HT-29 (cell line): ENCODE results near the gene IL6. TPM values are rescaled to one million over a fixed set of nuclear protein-coding genes. Genes with fewer than 3 reads are reported as not detected.
"Not testable (repeated sequence)": the region's sequence is repeated elsewhere in the genome, so short reads cannot be mapped to it uniquely, and the experiment has no call there.

Experiments
- DNase-seq: peaks from one replicate; pipeline ENCODE4 v3.0.0-alpha.2; 2015; ENCODE audit warnings: low spot score
- total RNA-seq: library from RNA; depleted of rRNA; stranded (reverse); fragments of >200 nt; shearing (Covaris generic); gene quantifications from 2 replicates; pipeline ENCODE4 v1.2.3, GENCODE V29; 2014; rRNA removed

Gene IL6
- not detected in 2 replicates for total RNA-seq

DNA sequence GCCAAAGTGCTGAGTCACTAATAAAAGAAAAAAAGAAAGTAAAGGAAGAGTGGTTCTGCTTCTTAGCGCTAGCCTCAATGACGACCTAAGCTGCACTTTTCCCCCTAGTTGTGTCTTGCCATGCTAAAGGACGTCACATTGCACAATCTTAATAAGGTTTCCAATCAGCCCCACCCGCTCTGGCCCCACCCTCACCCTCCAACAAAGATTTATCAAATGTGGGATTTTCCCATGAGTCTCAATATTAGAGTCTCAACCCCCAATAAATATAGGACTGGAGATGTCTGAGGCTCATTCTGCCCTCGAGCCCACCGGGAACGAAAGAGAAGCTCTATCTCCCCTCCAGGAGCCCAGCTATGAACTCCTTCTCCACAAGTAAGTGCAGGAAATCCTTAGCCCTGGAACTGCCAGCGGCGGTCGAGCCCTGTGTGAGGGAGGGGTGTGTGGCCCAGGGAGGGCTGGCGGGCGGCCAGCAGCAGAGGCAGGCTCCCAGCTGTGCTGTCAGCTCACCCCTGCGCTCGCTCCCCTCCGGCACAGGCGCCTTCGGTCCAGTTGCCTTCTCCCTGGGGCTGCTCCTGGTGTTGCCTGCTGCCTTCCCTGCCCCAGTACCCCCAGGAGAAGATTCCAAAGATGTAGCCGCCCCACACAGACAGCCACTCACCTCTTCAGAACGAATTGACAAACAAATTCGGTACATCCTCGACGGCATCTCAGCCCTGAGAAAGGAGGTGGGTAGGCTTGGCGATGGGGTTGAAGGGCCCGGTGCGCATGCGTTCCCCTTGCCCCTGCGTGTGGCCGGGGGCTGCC, at the start of gene IL6:
IL6 (plus strand) TSS at position 294 of the 807 bp plus-strand sequence; CDS start at position 357, 63 bp downstream.
- no peak for DNase-seq

DNA sequence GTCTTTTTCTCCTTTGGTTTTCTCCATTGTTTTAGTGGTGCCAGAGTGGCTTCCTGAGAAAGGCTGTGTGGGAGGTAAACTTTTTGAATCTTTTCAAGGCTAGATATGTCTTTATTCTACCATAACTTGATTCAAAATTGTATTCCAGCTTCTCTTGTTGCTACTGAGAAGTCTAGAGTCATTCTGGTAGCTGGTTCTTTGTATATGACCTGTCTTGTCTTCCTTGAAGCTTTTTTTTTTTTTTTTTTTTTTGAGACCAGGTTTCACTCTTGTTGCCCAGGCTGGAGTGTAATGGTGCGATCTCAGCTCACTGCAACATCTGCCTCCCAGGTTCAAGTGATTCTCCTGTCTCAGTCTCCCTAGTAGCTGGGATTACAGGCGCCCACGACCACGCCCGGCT, 49.7 kb upstream of the IL6 start:
- DNase-seq: not testable (repeated sequence)

DNA sequence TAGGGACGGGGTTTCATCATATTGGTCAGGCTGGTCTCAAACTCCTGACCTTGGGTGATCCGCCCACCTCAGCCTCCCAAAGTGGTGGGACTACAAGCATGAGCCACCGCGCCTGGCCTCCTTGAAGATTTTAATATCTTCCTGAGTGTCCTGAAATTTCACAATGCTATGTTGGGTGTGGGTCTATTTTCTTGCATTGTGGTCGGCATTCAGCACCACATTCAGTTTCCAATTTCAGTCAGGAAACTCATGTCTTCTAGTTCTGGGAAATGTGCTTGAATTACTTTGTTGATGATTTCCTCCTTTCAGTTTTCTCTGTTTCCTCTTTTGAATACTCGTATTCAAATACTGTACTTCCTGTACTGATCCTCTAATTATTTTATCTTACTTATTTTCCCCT, 49.3 kb upstream of the IL6 start:
- DNase-seq: no peak

DNA sequence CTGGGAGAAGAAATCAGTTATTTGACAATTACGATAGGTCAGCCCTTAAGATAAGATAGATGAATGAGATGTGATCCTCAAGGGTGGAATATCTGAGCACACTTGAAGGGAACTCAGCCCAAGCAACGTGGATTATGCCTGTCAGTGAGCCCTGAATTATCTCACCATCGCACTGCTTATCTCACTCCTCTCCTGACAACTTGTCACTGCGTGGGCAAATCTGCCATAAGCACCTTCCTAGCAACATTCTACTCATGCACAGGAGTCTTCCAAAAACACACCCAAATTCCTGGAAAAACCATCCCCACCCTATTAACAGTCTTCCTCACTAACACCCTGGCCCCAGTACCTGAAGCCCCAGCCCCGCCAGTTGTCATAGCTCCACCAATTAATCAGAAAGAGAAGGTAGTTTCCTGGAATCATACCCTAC, 46.5 kb upstream of the IL6 start:
- DNase-seq: no peak

DNA sequence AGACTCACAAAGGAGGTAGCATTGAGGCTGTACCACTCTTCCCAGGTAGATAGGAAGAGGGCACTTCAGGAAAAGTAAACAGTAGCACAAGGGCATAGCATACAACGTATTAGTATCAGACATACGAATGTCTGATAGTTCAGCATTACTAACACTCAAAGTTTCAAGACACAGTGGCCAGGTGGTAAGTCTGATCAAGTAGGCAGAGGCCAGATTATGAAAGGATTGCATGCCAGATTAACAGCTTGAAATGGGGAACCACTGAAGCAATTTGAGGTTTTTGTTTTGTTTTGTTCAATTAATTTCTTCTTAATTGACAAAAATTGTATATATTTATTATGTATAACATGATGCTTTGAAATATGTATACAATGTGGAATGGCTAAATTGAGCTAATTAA, 45.7 kb upstream of the IL6 start:
- no peak for DNase-seq

DNA sequence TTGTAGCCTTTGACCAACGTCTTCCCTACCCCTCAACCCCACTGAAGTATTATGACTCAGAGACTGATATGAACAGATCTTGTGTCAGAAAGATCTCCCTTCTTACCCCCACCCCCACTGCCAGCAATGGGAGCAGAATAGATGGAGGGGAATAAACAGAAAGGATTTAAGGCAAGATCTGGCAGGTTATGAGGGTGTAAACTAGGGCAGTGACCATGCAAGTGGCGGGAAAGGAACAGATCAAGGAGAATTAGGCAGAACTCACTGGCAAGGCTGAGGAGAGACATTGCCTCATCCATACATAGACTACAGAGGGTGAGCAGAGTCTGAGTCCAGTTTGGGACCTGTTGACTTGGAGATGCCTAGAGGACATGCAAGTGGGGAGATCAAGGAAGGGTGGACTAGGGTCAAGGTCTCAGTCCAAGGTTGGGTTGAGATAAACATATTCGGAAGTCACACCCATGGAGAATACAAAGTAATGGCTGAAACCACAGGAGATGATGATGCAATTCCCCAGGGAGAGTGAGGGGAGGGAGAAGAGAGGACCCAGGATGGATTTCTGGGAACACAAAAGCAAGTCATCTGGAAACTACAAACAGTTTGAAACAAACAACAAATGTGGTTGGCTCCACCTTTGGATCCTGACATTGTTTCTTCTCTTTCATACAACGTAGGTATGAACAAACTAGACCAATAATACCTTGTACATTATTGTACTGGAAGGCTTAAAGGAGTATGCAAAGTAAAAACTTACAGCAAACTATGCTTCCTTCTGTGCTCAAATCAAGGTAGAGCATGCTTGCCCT, 44.9 kb upstream of the IL6 start:
- no peak for DNase-seq

DNA sequence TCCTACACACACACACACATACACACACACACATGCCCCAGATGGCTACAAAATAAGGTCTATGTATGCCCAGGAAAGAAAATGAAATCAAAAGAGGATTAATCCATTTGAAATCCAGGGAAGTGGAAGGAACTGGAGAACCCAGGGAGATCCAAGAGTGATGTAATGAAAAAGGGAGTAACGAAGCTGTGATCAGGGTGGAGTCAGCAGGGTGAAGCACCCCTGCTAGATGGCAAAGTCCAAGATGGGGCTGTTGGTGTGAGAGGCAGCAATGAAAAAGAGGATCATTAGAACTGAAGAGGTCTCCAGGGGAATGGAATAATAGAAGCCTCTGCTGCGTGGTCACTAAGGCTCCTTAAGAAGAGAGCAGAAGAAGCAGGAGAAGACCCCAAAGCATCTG, 43.6 kb upstream of the IL6 start:
- DNase-seq: peak; percentile 12

DNA sequence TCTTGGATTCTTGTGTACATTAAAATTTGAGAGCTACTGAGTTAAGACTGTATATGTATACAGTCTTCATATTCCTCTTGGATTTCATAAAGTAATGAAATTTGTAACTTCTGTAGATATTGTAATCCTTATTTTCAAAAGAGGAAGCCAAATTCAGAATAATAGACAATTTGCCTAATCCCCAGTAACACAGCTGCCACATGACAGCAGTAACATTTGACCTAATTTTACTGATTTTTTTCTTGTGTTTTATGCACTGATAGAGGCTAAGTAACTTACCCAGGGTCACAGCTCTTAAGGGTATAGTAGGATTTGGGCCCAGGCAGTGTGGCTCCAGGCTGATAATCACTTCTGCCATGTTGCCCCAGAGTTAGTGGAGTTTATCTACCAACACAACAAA, 40.4 kb upstream of the IL6 start:
- no peak for DNase-seq

DNA sequence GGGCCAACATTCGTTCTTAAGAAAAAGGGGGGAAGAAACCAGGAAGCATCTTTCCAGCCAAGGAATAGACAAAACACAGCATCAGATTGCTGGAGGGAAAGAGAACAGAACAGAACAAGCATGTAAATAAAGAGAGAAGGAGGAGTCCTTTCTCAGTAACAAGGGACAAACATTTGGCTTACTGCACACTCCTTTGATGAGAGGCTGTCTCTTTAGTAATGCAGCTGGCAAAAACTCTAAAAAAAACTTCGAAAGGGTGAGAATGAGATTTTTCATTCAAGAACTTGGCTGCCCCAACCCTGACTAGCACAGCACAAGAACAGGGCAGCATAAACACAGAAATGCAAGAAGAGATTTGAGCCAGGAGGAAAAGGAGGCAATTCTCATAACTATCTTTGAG, 38.9 kb upstream of the IL6 start:
- no peak for DNase-seq

DNA sequence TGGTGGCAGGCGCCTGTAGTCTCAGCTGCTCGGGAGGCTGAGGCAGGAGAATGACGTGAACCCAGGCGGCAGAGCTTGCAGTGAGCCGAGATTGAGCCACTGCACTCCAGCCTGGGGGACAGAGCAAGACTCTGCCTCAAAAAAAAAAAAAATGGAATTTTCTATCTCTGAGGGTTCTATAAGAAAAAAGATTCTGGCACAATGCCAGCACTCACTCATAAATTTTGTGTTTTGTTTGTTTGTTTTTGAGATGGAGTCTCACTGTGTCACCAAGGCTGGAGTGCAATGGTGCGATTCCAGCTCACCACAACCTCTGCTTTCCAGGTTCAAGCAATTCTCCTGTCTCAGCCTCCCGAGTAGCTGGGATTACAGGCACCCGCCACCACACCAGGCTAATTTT, 38.1 kb upstream of the IL6 start:
- DNase-seq: not testable (repeated sequence)

DNA sequence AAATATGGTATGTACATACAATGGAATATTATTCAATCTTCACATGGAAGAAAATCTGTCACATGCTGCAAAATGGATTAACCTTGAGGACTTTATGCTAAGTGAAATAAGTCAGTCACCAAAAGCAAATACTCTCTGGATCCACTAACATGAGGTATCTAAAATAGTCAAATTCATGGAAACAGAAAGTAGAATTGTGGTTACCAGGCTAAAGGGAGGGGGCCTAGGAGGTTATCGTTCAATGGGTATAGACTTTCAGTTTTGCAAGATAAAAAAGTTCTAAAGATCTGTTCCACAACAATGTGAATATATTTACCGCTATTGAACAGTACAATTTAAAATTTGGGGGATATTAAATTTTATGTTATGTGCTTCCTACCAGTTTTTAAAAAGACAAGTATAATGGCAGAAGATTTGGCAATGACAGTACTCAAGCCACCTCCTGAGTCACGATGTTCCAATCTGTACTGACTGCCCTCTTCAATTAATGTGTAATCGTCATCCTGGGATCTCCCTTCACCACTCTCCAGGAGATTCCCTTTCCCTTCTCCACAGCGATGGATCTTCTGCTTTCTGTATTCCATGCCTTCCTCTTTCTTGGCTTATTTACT, 32.3 kb upstream of the IL6 start:
- no peak for DNase-seq

DNA sequence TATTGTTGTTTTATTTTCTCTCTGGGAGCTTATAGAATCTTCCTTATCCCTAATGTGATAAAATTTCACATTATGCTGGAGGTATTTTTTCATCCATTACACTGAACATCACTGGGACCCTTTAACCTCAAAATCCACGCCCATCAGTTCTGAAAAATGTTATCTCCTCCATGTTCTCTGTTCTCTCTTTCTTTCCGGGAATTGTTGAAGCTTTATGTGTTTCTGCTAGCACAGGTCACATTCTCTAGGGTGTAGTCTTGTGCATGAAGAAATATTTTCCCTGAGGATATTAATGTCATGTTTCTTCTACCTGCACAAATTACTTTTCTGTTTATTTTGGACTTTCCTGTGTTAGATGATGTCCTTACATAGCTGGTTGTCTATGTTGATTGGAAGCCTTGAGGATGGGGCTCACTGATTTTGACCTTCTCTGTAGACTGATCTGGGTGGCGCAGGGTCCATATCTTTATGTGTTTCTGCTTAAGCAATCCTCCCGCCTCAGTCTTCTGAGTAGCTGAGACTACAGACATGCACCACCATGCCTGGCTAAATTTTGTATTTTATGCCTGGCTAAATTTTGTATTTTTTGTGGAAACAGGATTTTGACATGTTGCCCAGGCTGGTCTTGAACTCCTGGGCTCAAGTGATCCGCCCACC, 31.4 kb upstream of the IL6 start:
- DNase-seq: no peak

DNA sequence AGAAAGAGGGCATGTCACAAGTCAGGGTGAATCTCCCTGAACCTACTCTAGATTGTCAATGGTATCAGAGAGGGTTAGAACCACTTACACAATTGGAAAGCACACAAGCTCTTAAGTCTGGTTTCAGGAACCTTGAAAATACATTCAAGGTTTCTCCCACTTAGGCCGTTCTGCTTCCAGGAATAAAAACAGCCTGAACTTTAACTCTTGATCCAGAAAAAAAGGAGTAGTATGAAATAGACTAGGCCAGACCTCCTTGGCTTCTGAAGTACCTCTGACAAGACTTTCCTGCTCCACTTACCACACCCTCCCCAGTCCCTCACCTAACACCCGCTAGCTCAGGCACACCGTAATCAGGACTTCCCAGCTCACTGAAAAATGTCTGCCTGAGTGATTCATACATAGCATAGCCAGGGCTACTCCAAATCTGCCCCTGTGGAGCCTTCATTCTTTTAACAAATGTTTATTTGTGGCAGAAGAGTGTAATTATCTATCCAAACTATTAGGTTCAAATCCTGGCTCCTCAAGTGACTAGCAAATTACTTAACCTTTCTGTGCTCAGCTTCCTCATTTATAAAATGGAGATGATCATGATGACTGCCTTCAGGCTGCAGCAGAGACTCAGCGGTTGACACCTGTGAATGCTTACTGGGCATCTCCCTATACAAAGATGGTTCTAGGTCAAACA, 30.3 kb upstream of the IL6 start:
- no peak for DNase-seq

DNA sequence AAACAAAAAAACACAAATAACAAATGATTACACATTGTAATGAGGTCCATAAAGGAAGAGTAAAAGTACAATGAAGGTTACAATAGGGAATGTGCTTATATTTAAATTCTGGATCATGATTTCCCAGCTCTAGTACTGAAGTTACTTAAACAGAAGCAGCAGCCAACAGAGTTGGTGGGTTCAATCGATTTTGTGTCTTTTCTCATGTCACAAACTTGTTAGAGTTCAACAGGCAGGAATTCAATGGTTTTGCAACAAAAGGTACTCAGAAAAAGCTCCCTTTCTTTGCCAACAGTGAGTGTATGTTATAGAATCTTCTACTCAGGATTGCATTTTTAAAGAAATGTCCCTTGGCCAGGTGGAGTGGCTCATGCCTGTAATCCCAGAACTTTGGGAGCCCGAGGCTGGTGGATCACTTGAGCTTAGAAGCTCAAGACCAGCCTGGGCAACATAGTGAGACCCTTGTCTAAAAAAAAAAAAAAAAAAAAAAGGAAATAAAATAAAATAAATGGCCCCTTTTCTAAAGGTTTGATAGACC, 29.6 kb upstream of the IL6 start:
- DNase-seq: no peak

DNA sequence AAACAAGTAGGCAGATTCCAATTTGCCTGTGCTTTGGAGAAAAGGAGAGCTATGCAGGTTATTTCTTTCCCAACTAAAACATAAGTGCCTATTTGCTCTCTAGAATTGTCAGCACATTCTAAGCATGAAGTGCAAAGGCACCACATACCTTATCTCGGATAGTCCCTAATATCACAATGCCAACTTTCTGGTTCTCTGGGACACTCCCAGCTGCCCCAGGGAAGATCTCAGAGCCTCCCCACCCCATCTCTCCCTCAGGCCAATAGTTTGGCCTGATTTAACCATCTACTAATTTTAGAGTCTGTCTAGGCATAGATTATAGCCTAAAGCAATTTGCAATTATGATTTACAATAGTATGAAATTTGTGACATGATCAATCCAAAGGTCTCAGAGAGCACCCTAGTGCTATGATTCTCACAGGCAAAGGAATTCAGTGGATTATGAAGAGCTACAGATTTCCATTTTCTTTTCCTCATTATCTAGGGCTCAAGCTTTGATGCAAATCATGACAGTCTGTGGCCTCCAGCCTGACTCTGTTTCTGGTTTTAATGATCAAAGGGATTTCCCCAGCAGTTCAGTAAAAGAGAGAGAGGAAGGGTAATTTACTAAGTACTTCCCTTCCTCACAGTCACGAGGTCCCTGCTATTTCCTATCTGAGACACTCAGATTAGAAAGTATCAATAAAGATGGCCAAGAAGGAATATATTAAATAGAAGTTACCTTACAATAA, 29.0 kb upstream of the IL6 start:
- no peak for DNase-seq

DNA sequence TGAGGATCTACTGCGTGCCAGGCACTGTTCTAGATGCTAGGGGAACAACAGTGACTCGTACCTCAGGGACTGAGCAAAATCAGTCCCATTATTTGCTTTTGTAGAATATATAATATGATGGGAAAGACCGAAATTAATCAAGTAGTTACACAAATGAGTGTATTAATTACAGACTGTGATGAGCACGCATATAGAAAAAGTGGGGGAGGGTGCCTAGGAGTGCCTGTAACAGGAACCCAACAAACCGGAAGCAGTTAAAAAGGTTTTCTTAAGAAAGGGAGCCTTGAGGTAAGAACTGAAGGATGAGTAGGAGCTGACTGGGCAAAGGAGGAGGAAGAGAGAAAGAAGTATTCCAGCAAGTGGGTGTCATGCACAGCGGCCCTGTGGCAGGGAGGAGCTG, 28.2 kb upstream of the IL6 start:
- DNase-seq: no peak

DNA sequence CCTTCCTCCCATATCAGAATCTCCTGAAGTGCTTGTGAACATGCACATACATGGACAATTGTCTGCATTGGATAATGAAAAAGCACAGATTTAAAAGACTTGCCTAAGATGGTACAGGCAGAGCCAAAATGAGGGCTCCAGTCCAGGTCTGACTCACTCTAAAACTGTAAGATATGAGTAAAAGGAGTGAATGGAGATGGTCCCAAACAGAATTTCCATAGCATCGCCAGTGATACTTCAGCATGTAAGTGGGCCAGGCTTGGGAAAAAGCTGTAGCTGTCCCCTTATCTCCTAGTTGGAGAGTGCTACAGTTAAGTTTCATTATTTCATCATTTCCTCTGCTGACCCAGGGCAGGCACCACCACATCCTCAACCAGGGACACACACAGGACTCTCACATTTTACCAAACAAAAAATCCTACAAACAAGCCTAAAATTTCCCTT, 26.4 kb upstream of the IL6 start:
- DNase-seq: no peak

DNA sequence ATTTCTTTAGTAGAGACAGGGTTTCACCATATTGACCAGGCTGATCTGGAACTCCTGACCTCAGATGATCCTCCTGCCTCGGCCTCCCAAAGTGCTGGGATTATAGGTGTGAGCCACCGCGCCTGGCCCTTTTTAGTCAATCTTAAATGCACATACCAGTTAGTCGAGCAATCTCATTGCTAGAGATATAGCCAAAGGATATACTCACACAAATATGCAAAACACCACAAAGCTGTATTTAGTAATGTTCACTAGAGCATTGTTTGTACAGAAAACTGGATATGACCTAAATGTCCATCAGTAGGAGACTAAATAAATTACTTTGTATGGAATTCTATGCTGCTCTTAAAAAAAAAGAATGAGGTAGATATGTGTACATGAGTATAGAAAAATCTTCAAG, 24.5 kb upstream of the IL6 start:
- DNase-seq: no peak

DNA sequence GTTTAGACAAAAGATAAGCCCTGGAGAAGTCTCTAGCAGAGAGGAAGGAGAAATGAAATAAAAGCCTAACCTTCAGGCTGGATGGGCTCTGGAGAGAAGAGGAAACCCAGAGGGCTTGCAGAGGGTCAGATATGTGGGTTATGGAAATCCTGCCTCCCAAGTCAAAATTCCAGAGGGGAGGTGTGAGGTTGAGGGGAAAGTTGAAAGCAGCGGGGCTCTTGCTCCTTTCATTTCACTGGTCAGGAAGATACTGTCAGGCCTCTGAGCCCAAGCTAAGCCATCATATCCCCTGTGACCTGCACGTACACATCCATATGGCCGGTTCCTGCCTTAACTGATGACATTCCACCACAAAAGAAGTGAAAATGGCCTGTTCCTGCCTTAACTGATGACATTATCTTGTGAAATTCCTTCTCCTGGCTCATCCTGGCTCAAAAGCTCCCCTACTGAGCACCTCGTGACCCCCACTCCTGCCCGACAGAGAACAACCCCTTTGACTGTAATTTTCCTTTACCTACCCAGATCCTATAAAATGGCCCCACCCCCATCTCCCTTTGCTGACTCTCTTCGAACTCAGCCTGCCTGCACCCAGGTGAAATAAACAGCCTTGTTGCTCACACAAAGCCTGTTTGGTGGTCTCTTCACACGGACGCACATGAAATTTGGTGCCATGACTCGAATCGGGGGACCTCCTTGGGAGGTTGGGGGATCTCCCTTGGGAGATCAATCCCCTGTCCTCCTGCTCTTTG, 23.7 kb upstream of the IL6 start:
- not testable (repeated sequence) for DNase-seq
